ENCODE measurements around the gene PELI1.

The PELI1 gene

GRCh38 chr2:64144057-64145013 is at the start of gene PELI1 (continued):
- no peak for TF ChIP-seq ZNF148 (tag by site-specific recombination; IDR thresholded peaks at IDR 0.05; ENCODE audit: borderline replicate concordance)
- TF ChIP-seq ZNF175 (tag by site-specific recombination; IDR thresholded peaks at IDR 0.05): no peak
- TF ChIP-seq ZNF362 (tag by site-specific recombination; IDR thresholded peaks at IDR 0.05): no peak
- no peak for TF ChIP-seq ZNF670 (tag by site-specific recombination; IDR thresholded peaks at IDR 0.05; ENCODE audit: low read depth)
- TF ChIP-seq KLF7 (tag by site-specific recombination; IDR thresholded peaks at IDR 0.05; ENCODE audit: borderline replicate concordance): no peak
- TF ChIP-seq SETDB1 (IDR thresholded peaks at IDR 0.05; ENCODE audit: insufficient read length, low read length): no peak
- 0 out of 2 replicates have a peak, but pooled peaks have one; percentile 46 for TF ChIP-seq ZNF391 (tag by site-specific recombination; IDR thresholded peaks at IDR 0.05; ENCODE audit: borderline replicate concordance, low read depth)
- TF ChIP-seq KLF16 (tag by site-specific recombination; IDR thresholded peaks at IDR 0.05): peak; percentile 86
- TF ChIP-seq TSHZ1 (tag by site-specific recombination; IDR thresholded peaks at IDR 0.05; ENCODE audit: borderline replicate concordance): no peak
- TF ChIP-seq ZXDB (tag by site-specific recombination; IDR thresholded peaks at IDR 0.05): peak; percentile 12; the same call in 1 of the 2 replicates
- TF ChIP-seq KLF9 (tag by site-specific recombination; IDR thresholded peaks at IDR 0.05; ENCODE audit: low read depth): peak; percentile 39; the same call in 1 of the 2 replicates
- TF ChIP-seq GFI1B (tag by site-specific recombination; IDR thresholded peaks at IDR 0.05): no peak
- TF ChIP-seq MYNN (tag by site-specific recombination; IDR thresholded peaks at IDR 0.05; ENCODE audit: borderline replicate concordance): peak; percentile 72
- no peak for TF ChIP-seq ZNF433 (tag by site-specific recombination; IDR thresholded peaks at IDR 0.05; ENCODE audit: low read depth)
- no peak for TF ChIP-seq ZSCAN4 (tag by site-specific recombination; IDR thresholded peaks at IDR 0.05)
- no peak for TF ChIP-seq ZBTB21 (tag by site-specific recombination; IDR thresholded peaks at IDR 0.05)
- peak; percentile 20; the same call in 1 of the 2 replicates for TF ChIP-seq ZNF394 (tag by site-specific recombination; IDR thresholded peaks at IDR 0.05; ENCODE audit: borderline replicate concordance)
- TF ChIP-seq ZNF548 (tag by site-specific recombination; IDR thresholded peaks at IDR 0.05): no peak
- TF ChIP-seq PRDM1 (tag by site-specific recombination; IDR thresholded peaks at IDR 0.05): no peak
- TF ChIP-seq ZNF416 (tag by site-specific recombination; IDR thresholded peaks at IDR 0.05): no peak
- no peak for TF ChIP-seq ZNF704 (tag by site-specific recombination; IDR thresholded peaks at IDR 0.05)
- peak; percentile 60; the same call in 1 of the 2 replicates for TF ChIP-seq ZNF791 (tag by site-specific recombination; IDR thresholded peaks at IDR 0.05)
- TF ChIP-seq REST (tag by site-specific recombination; IDR thresholded peaks at IDR 0.05): no peak
